GM18505 (cell line): Measurements from ENCODE around the gene IFT122.

Experiments used
- ATAC-seq: cut with Tn5 transposase; IDR thresholded peaks from one replicate; pipeline ENCODE4 v1.9.1; 2021; ENCODE audit not compliant: unreplicated experiment
- POLR2A ChIP-seq: IDR thresholded peaks from 4 replicates; pipeline ENCODE4 v1.6.1; 2011; ENCODE audit warnings: borderline replicate concordance; ENCODE audit not compliant: insufficient read depth, insufficient read length; ENCODE audit errors: extremely low read depth

The IFT122 gene

GRCh38 chr3:129421236-129421883, 18.7 kb upstream of the IFT122 start:
- ATAC-seq = no peak
- no peak for TF ChIP-seq POLR2A

- ATAC-seq = no peak
- no peak for TF ChIP-seq POLR2A
Measured at GRCh38 chr3:129421988-129422745, 17.9 kb upstream of the IFT122 start.

GRCh38 chr3:129422897-129423296, 17.1 kb upstream of the IFT122 start:
- no peak for TF ChIP-seq POLR2A
- ATAC-seq = no peak

- no peak for TF ChIP-seq POLR2A
- ATAC-seq = peak; percentile 60
Measured at GRCh38 chr3:129424185-129424841, 15.7 kb upstream of the IFT122 start.

- TF ChIP-seq POLR2A = no peak
- no peak for ATAC-seq
Measured at GRCh38 chr3:129425213-129425612, 14.8 kb upstream of the IFT122 start.

GRCh38 chr3:129425619-129426018, 14.4 kb upstream of the IFT122 start:
- TF ChIP-seq POLR2A = no peak
- ATAC-seq = no peak

GRCh38 chr3:129428007-129428375, 12.0 kb upstream of the IFT122 start:
- no peak for ATAC-seq
- no peak for TF ChIP-seq POLR2A

GRCh38 chr3:129428376-129429079, 11.5 kb upstream of the IFT122 start, which contains the start of gene EFCAB12:
Gene EFCAB12, minus strand, starts transcription at chr3:129428636. Its CDS starts 148 bp downstream, at chr3:129428488.
- ATAC-seq = peak; percentile 86
- peak; percentile 37 for TF ChIP-seq POLR2A

- TF ChIP-seq POLR2A = no peak
- no peak for ATAC-seq
Measured at GRCh38 chr3:129429080-129429451, 11.0 kb upstream of the IFT122 start.

GRCh38 chr3:129429602-129430001, 10.4 kb upstream of the IFT122 start:
- no peak for ATAC-seq
- TF ChIP-seq POLR2A = peak; percentile 44

GRCh38 chr3:129432036-129432435, 8.0 kb upstream of the IFT122 start:
- ATAC-seq = no peak
- no peak for TF ChIP-seq POLR2A

GRCh38 chr3:129432671-129433070, 7.4 kb upstream of the IFT122 start:
- no peak for ATAC-seq
- TF ChIP-seq POLR2A = no peak

- no peak for ATAC-seq
- TF ChIP-seq POLR2A = no peak
Measured at GRCh38 chr3:129433565-129433964, 6.5 kb upstream of the IFT122 start.
